GM23338 (cell line): ENCODE measurements around the gene TMEM178B. TPM values are rescaled to one million over a fixed set of nuclear protein-coding genes. Genes with fewer than 3 reads are reported as not detected.
A peak's percentile ranks its signal among the peaks of the same experiment; 100 is the strongest.

Experiments used
- ATAC-seq: fragments of 200-7000 bp; cut with Tn5 transposase; 3 replicates; pipeline ENCODE4 v1.9.1; 2020
- DNase-seq: peaks from one replicate; pipeline ENCODE4 v3.0.0-alpha.2; 2015; ENCODE audit warnings: low spot score
- H2AFZ ChIP-seq: fragments of 200-600 bp; sonication (generic); 2 replicates; pipeline ENCODE4 v1.8.0; 2016; ENCODE audit warnings: antibody characterized with exemption, mild to moderate bottlenecking, moderate library complexity
- H3F3A ChIP-seq: fragments of 200-600 bp; sonication (generic); replicated peaks from 2 replicates; pipeline ENCODE4 v1.8.0; 2017; ENCODE audit warnings: antibody characterized with exemption, mixed run types, low read depth
- H3K27ac ChIP-seq: fragments of 200-600 bp; sonication (generic); 2 replicates; pipeline ENCODE4 v1.6.1; 2016; ENCODE audit warnings: low read depth
- H3K27me3 ChIP-seq: fragments of 200-600 bp; sonication (generic); 2 replicates; pipeline ENCODE4 v1.8.0; 2016; ENCODE audit warnings: mild to moderate bottlenecking, mixed run types, moderate library complexity; ENCODE audit not compliant: insufficient read depth
- H3K36me3 ChIP-seq: fragments of 200-600 bp; sonication (generic); 2 replicates; pipeline ENCODE4 v1.8.0; 2016; ENCODE audit warnings: mild to moderate bottlenecking; ENCODE audit not compliant: insufficient read depth
- H3K4me1 ChIP-seq: fragments of 200-600 bp; sonication (generic); 2 replicates; pipeline ENCODE4 v1.8.0; 2016; ENCODE audit warnings: mild to moderate bottlenecking, moderate library complexity; ENCODE audit not compliant: insufficient read depth
- H3K4me2 ChIP-seq: fragments of 200-600 bp; sonication (generic); 2 replicates; pipeline ENCODE4 v1.7.1; 2017; ENCODE audit warnings: mixed run types
- H3K4me3 ChIP-seq: fragments of 200-600 bp; sonication (generic); 2 replicates; pipeline ENCODE4 v1.6.1; 2016; ENCODE audit warnings: mixed run types
- H3K79me2 ChIP-seq: fragments of 200-600 bp; sonication (generic); replicated peaks from 2 replicates; pipeline ENCODE4 v1.8.0; 2017; ENCODE audit warnings: mild to moderate bottlenecking; ENCODE audit not compliant: insufficient read depth
- H3K9me2 ChIP-seq: fragments of 200-600 bp; sonication (generic); 2 replicates; pipeline ENCODE4 v1.8.0; 2017; ENCODE audit not compliant: insufficient read depth
- H4K20me1 ChIP-seq: fragments of 200-600 bp; sonication (generic); replicated peaks from 2 replicates; pipeline ENCODE4 v1.8.0; 2017; ENCODE audit warnings: mild to moderate bottlenecking; ENCODE audit not compliant: insufficient read depth
- H3K27ac Mint-ChIP-seq: 2 replicates; pipeline ENCODE4 v1.8.0; 2020; ENCODE audit warnings: inconsistent platforms, mild to moderate bottlenecking, moderate library complexity, mixed read lengths
- H3K27me3 Mint-ChIP-seq: 3 replicates; pipeline ENCODE4 v1.8.0; 2022; ENCODE audit warnings: low read depth, mild to moderate bottlenecking, moderate library complexity, mixed read lengths, inconsistent platforms; ENCODE audit not compliant: insufficient read depth, poor library complexity
- H3K36me3 Mint-ChIP-seq: 3 replicates; pipeline ENCODE4 v1.8.0; 2021; ENCODE audit warnings: low read depth, mild to moderate bottlenecking, inconsistent platforms, moderate library complexity, mixed read lengths
- H3K4me1 Mint-ChIP-seq: 3 replicates; pipeline ENCODE4 v1.8.0; 2020; ENCODE audit warnings: mild to moderate bottlenecking, inconsistent platforms, mixed read lengths
- H3K4me3 Mint-ChIP-seq: 3 replicates; pipeline ENCODE4 v1.8.0; 2021; ENCODE audit warnings: moderate library complexity, mild to moderate bottlenecking, inconsistent platforms, mixed read lengths
- H3K9me3 Mint-ChIP-seq: 3 replicates; pipeline ENCODE4 v1.8.0; 2020; ENCODE audit warnings: moderate library complexity, mild to moderate bottlenecking, inconsistent platforms, mixed read lengths
- CREB1 ChIP-seq: fragments of 250-450 bp; sonication (Bioruptor Pico); IDR thresholded peaks from 2 replicates; pipeline ENCODE4 v1.5.0; 2020; ENCODE audit warnings: low read depth, mild to moderate bottlenecking, moderate library complexity
- CTCF ChIP-seq, 2 experiments: fragments of 200-600 bp in 1 of 2; sonication (generic) in 1 of 2; conservative IDR thresholded peaks; 2 replicates each; pipeline versions ENCODE4 v1.5.1 to v1.6.1; 2016 to 2017; ENCODE audit warnings: antibody characterized with exemption in 2 of 2, low read depth in 2 of 2, mild to moderate bottlenecking in 2 of 2, moderate library complexity in 1 of 2
- ETS1 ChIP-seq: IDR thresholded peaks from 2 replicates; pipeline ENCODE4 v1.6.1; 2016; ENCODE audit warnings: antibody characterized with exemption
- EZH2 ChIP-seq: fragments of 200-600 bp; sonication (generic); IDR thresholded peaks from one replicate; pipeline ENCODE4 v1.8.0; 2017; ENCODE audit warnings: antibody characterized with exemption, mild to moderate bottlenecking, low read depth; ENCODE audit not compliant: unreplicated experiment
- EZH2phosphoT487 ChIP-seq: fragments of 200-600 bp; sonication (generic); IDR thresholded peaks from one replicate; pipeline ENCODE4 v1.8.1; 2018; ENCODE audit warnings: antibody characterized with exemption; ENCODE audit not compliant: unreplicated experiment
- JUNB ChIP-seq: IDR thresholded peaks from one replicate; pipeline ENCODE4 v1.6.1; 2016; ENCODE audit warnings: antibody characterized with exemption; ENCODE audit not compliant: unreplicated experiment
- NANOG ChIP-seq: IDR thresholded peaks from 2 replicates; pipeline ENCODE4 v1.6.1; 2016; ENCODE audit warnings: antibody characterized with exemption, borderline replicate concordance
- POLR2AphosphoS5 ChIP-seq: IDR thresholded peaks from 2 replicates; pipeline ENCODE4 v1.6.1; 2016; ENCODE audit warnings: antibody characterized with exemption, low read depth
- STAT1 ChIP-seq: IDR thresholded peaks from one replicate; pipeline ENCODE4 v1.6.1; 2016; ENCODE audit warnings: antibody characterized with exemption; ENCODE audit not compliant: unreplicated experiment
- ZNF114 ChIP-seq: fragments of 250-450 bp; sonication (Bioruptor Pico); IDR thresholded peaks from 2 replicates; pipeline ENCODE4 v1.5.0; 2020; ENCODE audit warnings: mild to moderate bottlenecking, moderate library complexity
- ZNF331 ChIP-seq: fragments of 250-450 bp; sonication (Bioruptor Pico); IDR thresholded peaks from 2 replicates; pipeline ENCODE4 v1.5.0; 2020; ENCODE audit warnings: low read depth, mild to moderate bottlenecking, moderate library complexity
- ZNF462 ChIP-seq: fragments of 250-450 bp; sonication (Bioruptor Pico); IDR thresholded peaks from 2 replicates; pipeline ENCODE4 v1.5.0; 2020; ENCODE audit warnings: mild to moderate bottlenecking, moderate library complexity
- polyA plus RNA-seq: library from polyadenylated mRNA; unstranded; fragments of >200 nt; fragmentation: Nextera tagmentation; extraction: Ambion mirVana; gene quantifications from 2 replicates; pipeline ENCODE4 v1.2.1, GENCODE V29; 2016
- total RNA-seq: library from RNA; depleted of rRNA; stranded (reverse); fragments of >200 nt; shearing (Covaris generic); gene quantifications from 2 replicates; pipeline ENCODE4 v1.2.3, GENCODE V29; 2014
- TF ChIP-seq, protein P1 (sequence below): IDR thresholded peaks from one replicate; pipeline ENCODE4 v1.6.1; 2018; ENCODE audit warnings: antibody characterized with exemption; ENCODE audit not compliant: unreplicated experiment

The TMEM178B gene
- total and polyA plus RNA-seq, 2 experiments from 2014 or later = 4.9 to 15.6 TPM

GRCh38 chr7:141238596-141239243 lies 164.9 kb downstream of the TMEM178B start:
- H3K27me3 Mint-ChIP-seq = peaks cover 11% of the 10 kb centered on the region
- peaks cover 39% of the 10 kb centered on the region for H3K4me1 Mint-ChIP-seq
- Histone ChIP-seq H3F3A (no peaks in the 10 kb centered on the region), H3K4me2 (peak overlapping the region; percentile 52; the same call in 1 of the 2 replicates), H3K4me3 (no peak overlapping the region), H3K27ac (no peak overlapping the region; the same call in 1 of the 2 replicates), H3K79me2 (peaks cover 11% of the 10 kb centered on the region), H2AFZ (no peak overlapping the region), H3K9me2 (0 out of 2 replicates have a peak, but pooled peaks cover 3% of the 10 kb centered on the region), H3K27me3 (no peaks in the 10 kb centered on the region), H4K20me1 (peaks cover 8% of the 10 kb centered on the region; the same call in 1 of the 2 replicates), H3K36me3 (no peaks in the 10 kb centered on the region), H3K4me1 (peaks cover 35% of the 10 kb centered on the region)
- no peak overlapping the region; the same call in 2 of the 3 replicates for H3K4me3 Mint-ChIP-seq
- H3K27ac Mint-ChIP-seq = no peak overlapping the region
- ATAC-seq (peak; percentile 73), DNase-seq (peak; percentile 31)
- H3K36me3 Mint-ChIP-seq = no peaks in the 10 kb centered on the region
- no peaks in the 10 kb centered on the region for H3K9me3 Mint-ChIP-seq
- TF ChIP-seq STAT1 = no peak
- no peak for TF ChIP-seq JUNB
- no peak for TF ChIP-seq NANOG
- no peak for TF ChIP-seq POLR2AphosphoS5
- no peak for TF ChIP-seq ZNF462 (CRISPR knock-in tag)
- TF ChIP-seq EZH2 = no peak
- TF ChIP-seq CTCF (conservative IDR thresholded peaks at IDR 0.05; ENCODE audit: low read depth in 2 of 2) = no peak
- TF ChIP-seq ZNF114 (CRISPR knock-in tag) = no peak
- TF ChIP-seq CREB1 (CRISPR knock-in tag) = no peak
- TF ChIP-seq EZH2phosphoT487 = no peak
- TF ChIP-seq, protein P1, sequence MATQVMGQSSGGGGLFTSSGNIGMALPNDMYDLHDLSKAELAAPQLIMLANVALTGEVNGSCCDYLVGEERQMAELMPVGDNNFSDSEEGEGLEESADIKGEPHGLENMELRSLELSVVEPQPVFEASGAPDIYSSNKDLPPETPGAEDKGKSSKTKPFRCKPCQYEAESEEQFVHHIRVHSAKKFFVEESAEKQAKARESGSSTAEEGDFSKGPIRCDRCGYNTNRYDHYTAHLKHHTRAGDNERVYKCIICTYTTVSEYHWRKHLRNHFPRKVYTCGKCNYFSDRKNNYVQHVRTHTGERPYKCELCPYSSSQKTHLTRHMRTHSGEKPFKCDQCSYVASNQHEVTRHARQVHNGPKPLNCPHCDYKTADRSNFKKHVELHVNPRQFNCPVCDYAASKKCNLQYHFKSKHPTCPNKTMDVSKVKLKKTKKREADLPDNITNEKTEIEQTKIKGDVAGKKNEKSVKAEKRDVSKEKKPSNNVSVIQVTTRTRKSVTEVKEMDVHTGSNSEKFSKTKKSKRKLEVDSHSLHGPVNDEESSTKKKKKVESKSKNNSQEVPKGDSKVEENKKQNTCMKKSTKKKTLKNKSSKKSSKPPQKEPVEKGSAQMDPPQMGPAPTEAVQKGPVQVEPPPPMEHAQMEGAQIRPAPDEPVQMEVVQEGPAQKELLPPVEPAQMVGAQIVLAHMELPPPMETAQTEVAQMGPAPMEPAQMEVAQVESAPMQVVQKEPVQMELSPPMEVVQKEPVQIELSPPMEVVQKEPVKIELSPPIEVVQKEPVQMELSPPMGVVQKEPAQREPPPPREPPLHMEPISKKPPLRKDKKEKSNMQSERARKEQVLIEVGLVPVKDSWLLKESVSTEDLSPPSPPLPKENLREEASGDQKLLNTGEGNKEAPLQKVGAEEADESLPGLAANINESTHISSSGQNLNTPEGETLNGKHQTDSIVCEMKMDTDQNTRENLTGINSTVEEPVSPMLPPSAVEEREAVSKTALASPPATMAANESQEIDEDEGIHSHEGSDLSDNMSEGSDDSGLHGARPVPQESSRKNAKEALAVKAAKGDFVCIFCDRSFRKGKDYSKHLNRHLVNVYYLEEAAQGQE = no peak
- no peak for TF ChIP-seq ETS1
- no peak for TF ChIP-seq ZNF331 (CRISPR knock-in tag)
